Measurements from ENCODE around the gene P2RX7.

The P2RX7 gene

GRCh38 chr12:121182222-121182893 is 49.7 kb downstream of the P2RX7 start:
- no peak overlapping the region for H3K9ac ChIP-seq (ENCODE audit: low read depth, low read length)
- no peaks in the 10 kb centered on the region for H3K9me3 ChIP-seq (replicated peaks; ENCODE audit: low read length)
- no peaks in the 10 kb centered on the region for H3K4me1 ChIP-seq (ENCODE audit: control insufficient read depth, insufficient read depth, low read length)
- H3K4me3 ChIP-seq (ENCODE audit: low read length) = no peak overlapping the region
- no peak overlapping the region for H3K4me2 ChIP-seq (ENCODE audit: low read length)
- H3K36me3 ChIP-seq (ENCODE audit: insufficient read depth, low read length) = no peaks in the 10 kb centered on the region
- no peaks in the 10 kb centered on the region for H3K27me3 ChIP-seq (ENCODE audit: control insufficient read depth, insufficient read depth, low read length)

DNA sequence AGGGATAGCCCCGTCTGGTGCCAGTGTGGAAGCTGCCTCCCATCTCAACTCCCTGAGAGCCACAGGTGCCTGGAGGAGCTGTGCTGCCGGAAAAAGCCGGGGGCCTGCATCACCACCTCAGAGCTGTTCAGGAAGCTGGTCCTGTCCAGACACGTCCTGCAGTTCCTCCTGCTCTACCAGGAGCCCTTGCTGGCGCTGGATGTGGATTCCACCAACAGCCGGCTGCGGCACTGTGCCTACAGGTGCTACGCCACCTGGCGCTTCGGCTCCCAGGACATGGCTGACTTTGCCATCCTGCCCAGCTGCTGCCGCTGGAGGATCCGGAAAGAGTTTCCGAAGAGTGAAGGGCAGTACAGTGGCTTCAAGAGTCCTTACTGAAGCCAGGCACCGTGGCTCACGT is 51.7 kb downstream of the P2RX7 start:
- Histone ChIP-seq H3K36me3 (ENCODE audit: insufficient read depth, low read length) (no peaks in the 10 kb centered on the region), H3K27me3 (ENCODE audit: control insufficient read depth, insufficient read depth, low read length) (no peaks in the 10 kb centered on the region), H3K9ac (ENCODE audit: low read depth, low read length) (no peak overlapping the region), H3K4me2 (ENCODE audit: low read length) (no peak overlapping the region), H3K4me1 (ENCODE audit: control insufficient read depth, insufficient read depth, low read length) (no peaks in the 10 kb centered on the region), H3K9me3 (replicated peaks; ENCODE audit: low read length) (no peaks in the 10 kb centered on the region), H3K4me3 (ENCODE audit: low read length) (no peak overlapping the region)

- Histone ChIP-seq H3K27me3 (ENCODE audit: control insufficient read depth, insufficient read depth, low read length) (no peaks in the 10 kb centered on the region), H3K4me3 (ENCODE audit: low read length) (no peak overlapping the region), H3K4me2 (ENCODE audit: low read length) (no peak overlapping the region), H3K4me1 (ENCODE audit: control insufficient read depth, insufficient read depth, low read length) (no peaks in the 10 kb centered on the region), H3K9me3 (replicated peaks; ENCODE audit: low read length) (no peaks in the 10 kb centered on the region), H3K36me3 (ENCODE audit: insufficient read depth, low read length) (no peaks in the 10 kb centered on the region), H3K9ac (ENCODE audit: low read depth, low read length) (no peak overlapping the region)
Observed at GRCh38 chr12:121184984-121185889, 52.6 kb downstream of the P2RX7 start.

GRCh38 chr12:121186826-121187225 is 54.1 kb downstream of the P2RX7 start:
- H3K4me1 ChIP-seq (ENCODE audit: control insufficient read depth, insufficient read depth, low read length) = peaks cover 8% of the 10 kb centered on the region
- H3K9me3 ChIP-seq (replicated peaks; ENCODE audit: low read length) = no peaks in the 10 kb centered on the region
- H3K36me3 ChIP-seq (ENCODE audit: insufficient read depth, low read length) = no peaks in the 10 kb centered on the region
- no peak overlapping the region for H3K4me3 ChIP-seq (ENCODE audit: low read length)
- no peak overlapping the region for H3K9ac ChIP-seq (ENCODE audit: low read depth, low read length)
- H3K4me2 ChIP-seq (ENCODE audit: low read length) = no peak overlapping the region
- H3K27me3 ChIP-seq (ENCODE audit: control insufficient read depth, insufficient read depth, low read length) = no peaks in the 10 kb centered on the region

DNA sequence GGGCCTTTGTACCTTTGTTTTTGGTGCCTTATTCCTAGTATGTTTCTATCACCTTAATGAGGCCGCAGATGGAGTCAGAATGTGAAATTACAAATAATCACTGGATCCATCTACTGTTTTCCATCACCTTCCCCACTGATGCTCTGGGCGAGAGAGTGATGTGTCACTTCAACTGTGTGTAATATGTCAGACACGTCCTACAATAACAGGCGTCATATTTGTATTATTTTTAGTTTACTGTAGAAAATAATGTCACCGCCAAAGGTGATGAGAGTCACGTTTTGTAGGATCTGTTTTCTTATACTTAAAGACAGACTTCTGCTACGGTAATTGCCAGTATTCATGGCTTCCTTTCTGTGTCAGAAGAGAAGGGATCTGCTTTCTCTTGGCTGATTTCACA is 54.8 kb downstream of the P2RX7 start:
- no peaks in the 10 kb centered on the region for H3K9me3 ChIP-seq (replicated peaks; ENCODE audit: low read length)
- H3K27me3 ChIP-seq (ENCODE audit: control insufficient read depth, insufficient read depth, low read length) = no peaks in the 10 kb centered on the region
- H3K4me3 ChIP-seq (ENCODE audit: low read length) = no peak overlapping the region
- H3K9ac ChIP-seq (ENCODE audit: low read depth, low read length) = no peak overlapping the region
- no peaks in the 10 kb centered on the region for H3K36me3 ChIP-seq (ENCODE audit: insufficient read depth, low read length)
- no peak overlapping the region for H3K4me2 ChIP-seq (ENCODE audit: low read length)
- peaks cover 10% of the 10 kb centered on the region for H3K4me1 ChIP-seq (ENCODE audit: control insufficient read depth, insufficient read depth, low read length)

- Histone ChIP-seq H3K36me3 (ENCODE audit: insufficient read depth, low read length) (no peaks in the 10 kb centered on the region), H3K4me3 (ENCODE audit: low read length) (no peak overlapping the region), H3K9ac (ENCODE audit: low read depth, low read length) (no peak overlapping the region), H3K27me3 (ENCODE audit: control insufficient read depth, insufficient read depth, low read length) (no peaks in the 10 kb centered on the region), H3K4me2 (ENCODE audit: low read length) (no peak overlapping the region), H3K4me1 (ENCODE audit: control insufficient read depth, insufficient read depth, low read length) (peaks cover 12% of the 10 kb centered on the region), H3K9me3 (replicated peaks; ENCODE audit: low read length) (no peaks in the 10 kb centered on the region)
Observed at GRCh38 chr12:121188227-121188626, 55.6 kb downstream of the P2RX7 start.

- Histone ChIP-seq H3K36me3 (ENCODE audit: insufficient read depth, low read length) (no peaks in the 10 kb centered on the region), H3K4me1 (ENCODE audit: control insufficient read depth, insufficient read depth, low read length) (peaks cover 12% of the 10 kb centered on the region), H3K4me3 (ENCODE audit: low read length) (no peak overlapping the region), H3K4me2 (ENCODE audit: low read length) (no peak overlapping the region), H3K27me3 (ENCODE audit: control insufficient read depth, insufficient read depth, low read length) (no peaks in the 10 kb centered on the region), H3K9ac (ENCODE audit: low read depth, low read length) (no peak overlapping the region), H3K9me3 (replicated peaks; ENCODE audit: low read length) (no peaks in the 10 kb centered on the region)
Observed at GRCh38 chr12:121189131-121189530, 56.5 kb downstream of the P2RX7 start.

DNA sequence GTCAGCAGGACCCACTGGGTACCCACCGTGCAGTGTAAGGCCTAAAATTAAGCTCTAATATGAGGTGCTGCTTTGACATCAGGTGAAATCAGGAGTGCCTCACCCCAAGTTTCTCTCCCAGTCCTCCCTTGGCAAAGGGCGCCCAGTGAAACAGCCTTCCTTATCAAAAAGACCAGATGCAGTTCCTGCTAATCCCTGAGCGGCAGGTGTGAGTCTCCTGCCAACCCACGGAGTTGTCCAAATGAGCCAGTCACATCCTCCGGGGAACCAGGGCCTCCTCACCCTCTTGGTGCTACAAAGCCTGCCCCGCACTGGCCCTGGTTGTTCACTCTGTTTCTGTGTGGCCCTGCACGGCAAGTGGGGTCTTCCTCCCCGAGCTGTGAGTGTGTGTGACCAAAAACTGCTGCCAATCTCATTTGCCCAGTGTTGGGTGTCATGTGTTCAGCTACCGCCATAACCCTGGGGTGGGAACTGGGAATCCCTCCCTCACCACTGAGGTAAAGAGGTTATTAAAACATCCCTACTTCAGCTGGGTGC is 57.0 kb downstream of the P2RX7 start:
- H3K27me3 ChIP-seq (ENCODE audit: control insufficient read depth, insufficient read depth, low read length) = no peaks in the 10 kb centered on the region
- no peaks in the 10 kb centered on the region for H3K9me3 ChIP-seq (replicated peaks; ENCODE audit: low read length)
- no peak overlapping the region for H3K4me2 ChIP-seq (ENCODE audit: low read length)
- H3K4me1 ChIP-seq (ENCODE audit: control insufficient read depth, insufficient read depth, low read length) = peaks cover 12% of the 10 kb centered on the region
- no peak overlapping the region for H3K4me3 ChIP-seq (ENCODE audit: low read length)
- H3K36me3 ChIP-seq (ENCODE audit: insufficient read depth, low read length) = no peaks in the 10 kb centered on the region
- no peak overlapping the region for H3K9ac ChIP-seq (ENCODE audit: low read depth, low read length)

DNA sequence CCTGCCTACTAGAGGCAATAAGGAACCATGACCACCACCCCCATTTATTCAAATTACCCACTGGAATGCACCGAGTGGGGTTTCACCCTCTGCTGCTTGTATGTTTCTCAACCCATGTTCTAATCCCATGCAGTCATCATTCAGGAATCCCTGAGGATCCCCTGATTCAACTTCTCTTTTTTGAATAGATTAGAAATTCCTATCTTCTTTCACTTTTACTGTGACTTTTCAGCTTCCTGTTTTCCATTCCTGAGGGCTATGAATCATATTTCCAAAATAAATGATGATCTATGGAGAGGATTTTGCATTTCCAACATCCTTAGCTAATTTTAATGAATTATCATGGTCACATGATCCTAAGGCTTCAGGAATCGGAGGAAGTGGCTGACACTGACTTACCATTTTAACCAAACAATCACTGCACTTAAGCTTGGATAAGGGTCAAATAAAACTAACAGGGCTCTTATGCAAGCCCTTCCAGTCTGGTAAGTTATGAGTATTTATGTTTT is 57.9 kb downstream of the P2RX7 start:
- Histone ChIP-seq H3K4me1 (ENCODE audit: control insufficient read depth, insufficient read depth, low read length) (peaks cover 12% of the 10 kb centered on the region), H3K36me3 (ENCODE audit: insufficient read depth, low read length) (no peaks in the 10 kb centered on the region)

DNA sequence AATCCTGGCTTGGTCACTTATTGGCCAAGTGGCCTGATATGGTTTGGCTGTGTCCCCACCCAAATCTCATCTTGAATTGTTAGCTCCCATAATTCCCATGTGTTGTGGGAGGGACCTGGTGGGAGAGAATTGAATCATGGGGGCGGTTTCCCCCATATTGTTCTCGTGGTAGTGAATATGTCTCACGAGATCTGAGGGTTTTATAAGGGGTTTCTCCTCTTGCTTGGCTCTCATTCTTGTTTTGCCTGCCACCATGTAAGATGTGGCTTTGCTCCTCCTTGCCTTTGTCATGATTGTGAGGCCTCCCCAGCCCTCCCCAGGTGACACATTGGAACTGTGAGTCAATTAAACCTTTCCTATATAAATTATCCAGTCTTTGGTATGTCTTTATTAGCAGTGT is 58.5 kb downstream of the P2RX7 start:
- Histone ChIP-seq H3K4me2 (ENCODE audit: low read length) (peak overlapping the region; percentile 51), H3K9ac (ENCODE audit: low read depth, low read length) (peak overlapping the region; percentile 53), H3K36me3 (ENCODE audit: insufficient read depth, low read length) (no peaks in the 10 kb centered on the region), H3K27me3 (ENCODE audit: control insufficient read depth, insufficient read depth, low read length) (no peaks in the 10 kb centered on the region), H3K4me1 (ENCODE audit: control insufficient read depth, insufficient read depth, low read length) (peaks cover 12% of the 10 kb centered on the region), H3K9me3 (replicated peaks; ENCODE audit: low read length) (no peaks in the 10 kb centered on the region), H3K4me3 (ENCODE audit: low read length) (peak overlapping the region; percentile 59)

More for the DNA sequence above, 57.9 kb downstream of the P2RX7 start:
- Histone ChIP-seq H3K9ac (ENCODE audit: low read depth, low read length) (peak overlapping the region; percentile 53), H3K9me3 (replicated peaks; ENCODE audit: low read length) (no peaks in the 10 kb centered on the region), H3K4me3 (ENCODE audit: low read length) (peak overlapping the region; percentile 59), H3K27me3 (ENCODE audit: control insufficient read depth, insufficient read depth, low read length) (no peaks in the 10 kb centered on the region), H3K4me2 (ENCODE audit: low read length) (peak overlapping the region; percentile 51)

- Histone ChIP-seq H3K36me3 (ENCODE audit: insufficient read depth, low read length) (no peaks in the 10 kb centered on the region), H3K27me3 (ENCODE audit: control insufficient read depth, insufficient read depth, low read length) (peaks cover 5% of the 10 kb centered on the region), H3K4me1 (ENCODE audit: control insufficient read depth, insufficient read depth, low read length) (peaks cover 4% of the 10 kb centered on the region), H3K9ac (ENCODE audit: low read depth, low read length) (no peak overlapping the region), H3K4me3 (ENCODE audit: low read length) (no peak overlapping the region), H3K9me3 (replicated peaks; ENCODE audit: low read length) (no peaks in the 10 kb centered on the region), H3K4me2 (ENCODE audit: low read length) (no peak overlapping the region)
Observed at GRCh38 chr12:121196902-121197301, 64.2 kb downstream of the P2RX7 start.

Data from skeletal muscle satellite cell (primary cell).